Measurements from ENCODE around the gene PLEKHS1.

DNA sequence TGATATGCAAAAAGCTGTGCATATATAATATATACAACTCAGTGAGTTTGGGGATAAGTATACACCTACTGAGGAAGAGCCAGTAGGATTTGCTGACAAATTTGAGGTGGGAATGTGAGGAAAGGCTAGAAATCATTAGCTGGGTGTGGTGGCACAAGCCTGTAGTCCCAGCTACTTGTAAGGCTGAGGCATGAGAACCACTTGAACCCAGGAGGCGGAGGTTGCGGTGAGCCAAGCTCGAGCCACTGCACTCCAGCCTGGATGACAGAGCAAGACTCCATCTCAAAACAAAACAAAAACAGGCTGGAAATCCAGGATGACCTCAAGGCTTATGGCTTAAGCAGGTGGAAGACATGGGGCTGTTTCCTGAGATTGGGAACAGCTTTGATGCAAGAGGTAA lies 10.6 kb upstream of the PLEKHS1 start:
- TF ChIP-seq POLR2A (IDR thresholded peaks at IDR 0.05; ENCODE audit: low read depth, low read length) (no peak), POLR2AphosphoS5 (IDR thresholded peaks at IDR 0.05; ENCODE audit: low read depth, low read length) (no peak)

All from GM12892 (cell line).